K562 (cell line): ENCODE measurements around the gene HCFC1R1. TPM values are rescaled to one million over a fixed set of nuclear protein-coding genes. Genes with fewer than 3 reads are reported as not detected.

ENCODE experiments used
- ATAC-seq: fragments of 200-7000 bp; cut with Tn5 transposase; 3 replicates; pipeline ENCODE4 v1.9.1; 2020; ENCODE audit warnings: moderate library complexity
- BruUV-seq: library from RNA; stranded (reverse); fragments of 400-500 nt; replicated peaks from 2 replicates; lab custom pipeline; 2021; lab: Mats Ljungman, UMichigan
- CTCF ChIA-PET: fragments of 300-600 bp; formaldehyde crosslinking; extraction: SDS; loops from one replicate; lab custom pipeline; 2021; ENCODE audit warnings: low intra/inter-chr PET ratio; lab: Yijun Ruan, JAX
- POLR2A ChIA-PET: fragments of 300-600, 350-650 bp; sonication (Branson Sonifier 250); formaldehyde crosslinking; extraction: SDS; loops from one replicate; lab custom pipeline; 2021; ENCODE audit warnings: antibody characterized with exemption, inconsistent platforms; lab: Yijun Ruan, JAX
- DNase-seq, 4 experiments: peaks; one replicate each; pipeline versions ENCODE4 v3.0.0 to v3.0.0-alpha.2; 2011 to 2018; ENCODE audit warnings: low spot score in 3 of 4, mixed read lengths in 3 of 4; ENCODE audit errors: extremely low read depth in 1 of 4
- FAIRE-seq: peaks from 2 replicates; lab custom pipeline; 2011; peaks lifted over from hg19 to GRCh38; lab: Jason Lieb, UNC
- H2AFZ ChIP-seq: 2 replicates; pipeline ENCODE4 v1.6.0; 2011; ENCODE audit warnings: low read depth, low read length, control low read depth, inconsistent platforms
- H3K27ac ChIP-seq: fragments of 200-600 bp; 3 replicates; pipeline ENCODE4 v1.8.0; 2011; ENCODE audit warnings: low read depth, mild to moderate bottlenecking, control low read depth, inconsistent platforms, low read length, moderate library complexity, mixed read lengths; ENCODE audit errors: extremely low read depth
- H3K27me3 ChIP-seq, 2 experiments: fragments of 300-600 bp in 1 of 2; 2 replicates in 1 of 2; 3 replicates in 1 of 2; pipeline versions ENCODE4 v1.6.0 to v1.8.0; 2011; ENCODE audit warnings: inconsistent platforms in 2 of 2, low read length in 2 of 2, mild to moderate bottlenecking in 1 of 2, mixed read lengths in 1 of 2, moderate library complexity in 1 of 2; ENCODE audit not compliant: control insufficient read depth in 2 of 2, insufficient read depth in 2 of 2
- H3K36me3 ChIP-seq: fragments of 300-600 bp; 3 replicates; pipeline ENCODE4 v1.8.0; 2011; ENCODE audit warnings: mild to moderate bottlenecking, low read length, inconsistent platforms; ENCODE audit not compliant: control insufficient read depth, insufficient read depth
- H3K4me1 ChIP-seq, 2 experiments: fragments of 200-600 bp in 1 of 2; replicated peaks in 1 of 2; 2 replicates in 1 of 2; 3 replicates in 1 of 2; pipeline versions ENCODE4 v1.5.1 to v1.8.0; 2011; ENCODE audit warnings: inconsistent platforms in 2 of 2, low read length in 2 of 2, mild to moderate bottlenecking in 1 of 2, mixed read lengths in 1 of 2, moderate library complexity in 1 of 2; ENCODE audit not compliant: control insufficient read depth in 2 of 2, insufficient read depth in 2 of 2
- H3K4me2 ChIP-seq: 2 replicates; pipeline ENCODE4 v1.6.1; 2011; ENCODE audit warnings: low read length, control low read depth, inconsistent platforms, mixed read lengths; ENCODE audit not compliant: insufficient read depth
- H3K4me3 ChIP-seq: fragments of 200-600 bp; sonication (generic), shearing (Covaris generic); 2 replicates; pipeline ENCODE4 v1.5.1; 2016; ENCODE audit warnings: control low read depth, inconsistent platforms
- H3K79me2 ChIP-seq: fragments of 200-600 bp; 3 replicates; pipeline ENCODE4 v1.8.0; 2011; ENCODE audit warnings: low read length, inconsistent platforms; ENCODE audit not compliant: control insufficient read depth, insufficient read depth
- H3K9ac ChIP-seq, 2 experiments: 2 replicates each; pipeline versions ENCODE4 v1.6.0 to v1.6.1; 2011; ENCODE audit warnings: low read depth in 2 of 2, low read length in 2 of 2, control low read depth in 1 of 2, inconsistent platforms in 1 of 2, mild to moderate bottlenecking in 1 of 2, mixed read lengths in 1 of 2; ENCODE audit not compliant: insufficient read depth in 1 of 2
- H3K9me1 ChIP-seq: one replicate; pipeline ENCODE4 v1.6.0; 2011; ENCODE audit warnings: inconsistent platforms, mild to moderate bottlenecking, low read length, moderate library complexity; ENCODE audit not compliant: control insufficient read depth, insufficient read depth
- H3K9me3 ChIP-seq: replicated peaks from 2 replicates; pipeline ENCODE4 v1.5.1; 2011; ENCODE audit warnings: low read depth, low read length, inconsistent platforms; ENCODE audit not compliant: control insufficient read depth, insufficient read depth
- H4K20me1 ChIP-seq: replicated peaks from 2 replicates; pipeline ENCODE4 v1.6.1; 2011; ENCODE audit warnings: low read length, inconsistent platforms, mixed read lengths; ENCODE audit not compliant: control insufficient read depth, insufficient read depth
- GABPB1 ChIP-seq: sonication (generic); formaldehyde crosslinking; IDR thresholded peaks from 2 replicates; pipeline ENCODE4 v1.8.0; 2022; ENCODE audit warnings: mild to moderate bottlenecking, missing genetic modification reagents
- JUN ChIP-seq, 2 experiments: sonication (generic) in 1 of 2; formaldehyde crosslinking in 1 of 2; IDR thresholded peaks; 2 replicates each; pipeline versions ENCODE4 v1.6.1 to v1.8.0; 2012 to 2022; ENCODE audit warnings: borderline replicate concordance in 2 of 2, mild to moderate bottlenecking in 2 of 2, improper control_type of control experiment in 1 of 2, low read depth in 1 of 2, low read length in 1 of 2, missing genetic modification reagents in 1 of 2
- MYC ChIP-seq, 2 experiments: fragments of 250-450 bp in 1 of 2; sonication (Bioruptor Pico) in 1 of 2; IDR thresholded peaks; 2 replicates each; pipeline versions ENCODE4 v1.5.1 to v1.6.1; 2012 to 2021; ENCODE audit warnings: low read depth in 2 of 2, borderline replicate concordance in 1 of 2, improper control_type of control experiment in 1 of 2, low read length in 1 of 2, mild to moderate bottlenecking in 1 of 2, moderate library complexity in 1 of 2
- WGBS: fragments of 100-300 bp; shearing (Covaris generic); methylation state at CpG from one replicate; pipeline ENCODE4 v1.1.6; 2016; ENCODE audit warnings: low coverage, mixed read lengths; ENCODE audit not compliant: insufficient coverage; ENCODE audit errors: missing lambda C conversion rate; 5-methylcytosine and 5-hydroxymethylcytosine counted together
- in situ Hi-C: fragments of 300-500 bp; cut with MboI; formaldehyde crosslinking; loops from 4 replicates; pipeline ENCODE4 v1.15.0; 2018; ENCODE audit warnings: inconsistent platforms, mixed read lengths
- intact Hi-C: fragments of 100-400 bp; cut with micrococcal nuclease; formaldehyde crosslinking; loops from 2 replicates; pipeline ENCODE4 v1.14.2; 2022
- polyA plus RNA-seq, 8 experiments: library from polyadenylated mRNA; depleted of rRNA in 4 of 8; stranded (reverse) in 5 of 8; unstranded in 3 of 8; fragments of >200 nt; fragmentation: Nextera tagmentation in 2 of 8; fragmentation: Illumina TruSeq in 1 of 8; extraction: Ambion mirVana in 2 of 8; extraction: Trizol in 1 of 8; gene quantifications; 2 replicates each; pipeline versions ENCODE4 v1.2.1 to v1.2.3, GENCODE V29; 2011 to 2014; ENCODE audit warnings: inconsistent platforms in 1 of 8, missing spikeins in 1 of 8
- total RNA-seq, 7 experiments: library from RNA; depleted of rRNA in 6 of 7; stranded (reverse); fragments of >200 nt in 6 of 7; fragmentation: Illumina TruSeq in 2 of 7; extraction: Trizol in 2 of 7; gene quantifications; 2 replicates each; pipeline versions ENCODE4 v1.2.1 to v1.2.3, GENCODE V29; 2011 to 2021; ENCODE audit warnings: low replicate concordance in 1 of 7
- TF ChIP-seq, protein P1 (sequence below): sonication (generic); formaldehyde crosslinking; IDR thresholded peaks from 2 replicates; pipeline ENCODE4 v1.8.0; 2022; ENCODE audit warnings: mild to moderate bottlenecking, missing genetic modification reagents
- TF ChIP-seq, protein P2 (sequence below): IDR thresholded peaks from 2 replicates; pipeline ENCODE4 v1.6.1; 2011; ENCODE audit warnings: borderline replicate concordance, low read depth, mild to moderate bottlenecking, moderate library complexity, low read length; ENCODE audit not compliant: insufficient read depth, poor library complexity, severe bottlenecking
- TF ChIP-seq, protein P3 (sequence below): sonication (generic); formaldehyde crosslinking; IDR thresholded peaks from 2 replicates; pipeline ENCODE4 v1.8.0; 2022; ENCODE audit warnings: missing genetic modification reagents, mild to moderate bottlenecking, borderline replicate concordance
- TF ChIP-seq, protein P4 (sequence below): fragments of 200-800 bp; sonication (Bioruptor generic); IDR thresholded peaks from 2 replicates; pipeline ENCODE4 v1.6.1; 2016; ENCODE audit warnings: missing genetic modification characterization, missing compliant biosample characterization
- TF ChIP-seq, protein P5 (sequence below): sonication (generic); formaldehyde crosslinking; IDR thresholded peaks from 2 replicates; pipeline ENCODE4 v1.8.0; 2022; ENCODE audit warnings: mild to moderate bottlenecking, missing genetic modification reagents

The HCFC1R1 gene
- total and polyA plus RNA-seq, 9 of the 15 experiments (the other 6 are each of a cell fraction or from before 2014, with no cell fraction given) = 2.2 to 29.0 (median 11.2) TPM

DNA sequence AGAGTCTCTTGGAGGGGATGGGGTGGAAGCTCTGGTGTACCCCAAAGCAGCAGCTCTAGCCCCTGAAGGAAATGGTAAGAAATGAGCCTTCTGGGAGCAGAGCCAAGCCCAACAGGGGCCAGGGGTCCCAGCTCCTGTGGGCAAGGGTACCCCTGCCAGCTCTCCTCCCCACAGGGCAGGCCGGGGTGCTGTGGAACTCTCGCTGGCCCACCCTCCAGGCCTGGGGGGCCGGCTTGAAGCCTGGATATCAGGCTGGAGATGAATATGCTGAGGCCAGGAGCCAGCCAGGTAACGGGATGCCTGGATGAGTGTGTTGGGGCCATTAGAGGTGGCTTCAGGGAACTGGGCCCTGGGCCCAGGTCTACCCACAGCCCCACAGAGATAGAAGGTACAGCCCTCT lies 23.2 kb downstream of the HCFC1R1 start:
- Histone ChIP-seq H4K20me1 (no peaks in the 10 kb centered on the region), H3K27me3 (no peaks in the 10 kb centered on the region), H3K4me1 (peaks cover 0 to 40% of the 10 kb centered on the region in 2 experiments; a peak in 2 of 5 replicates), H3K9ac (peak overlapping the region in 1 of 2 experiments; percentile 78; a peak in 2 of 4 replicates), H3K36me3 (no peaks in the 10 kb centered on the region), H3K4me2 (no peak overlapping the region), H3K9me1 (no peaks in the 10 kb centered on the region), H2AFZ (no peak overlapping the region), H3K27ac (no peak overlapping the region), H3K4me3 (no peak overlapping the region), H3K9me3 (no peaks in the 10 kb centered on the region), H3K79me2 (peaks cover 6% of the 10 kb centered on the region; the same call in 2 of the 3 replicates)
- ChIA-PET POLR2A (interaction anchor here (0.6 to 1.0 kb wide), 6 partner anchors 15 to 802 kb away, joined by 3 read pairs; no protein-coding TSS in a partner anchor), CTCF (no interaction called here)
- FAIRE-seq = no peak
- no TSS peak for BruUV-seq
- no peak for DNase-seq
- 63% methylated on average over 4 of the region's 4 CpGs for WGBS
- intact Hi-C loops (no loop called here), in situ Hi-C loops (no loop called here)
- ATAC-seq = no peak
- TF ChIP-seq, protein P1, sequence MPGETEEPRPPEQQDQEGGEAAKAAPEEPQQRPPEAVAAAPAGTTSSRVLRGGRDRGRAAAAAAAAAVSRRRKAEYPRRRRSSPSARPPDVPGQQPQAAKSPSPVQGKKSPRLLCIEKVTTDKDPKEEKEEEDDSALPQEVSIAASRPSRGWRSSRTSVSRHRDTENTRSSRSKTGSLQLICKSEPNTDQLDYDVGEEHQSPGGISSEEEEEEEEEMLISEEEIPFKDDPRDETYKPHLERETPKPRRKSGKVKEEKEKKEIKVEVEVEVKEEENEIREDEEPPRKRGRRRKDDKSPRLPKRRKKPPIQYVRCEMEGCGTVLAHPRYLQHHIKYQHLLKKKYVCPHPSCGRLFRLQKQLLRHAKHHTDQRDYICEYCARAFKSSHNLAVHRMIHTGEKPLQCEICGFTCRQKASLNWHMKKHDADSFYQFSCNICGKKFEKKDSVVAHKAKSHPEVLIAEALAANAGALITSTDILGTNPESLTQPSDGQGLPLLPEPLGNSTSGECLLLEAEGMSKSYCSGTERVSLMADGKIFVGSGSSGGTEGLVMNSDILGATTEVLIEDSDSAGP = no peak
- TF ChIP-seq, protein P2, sequence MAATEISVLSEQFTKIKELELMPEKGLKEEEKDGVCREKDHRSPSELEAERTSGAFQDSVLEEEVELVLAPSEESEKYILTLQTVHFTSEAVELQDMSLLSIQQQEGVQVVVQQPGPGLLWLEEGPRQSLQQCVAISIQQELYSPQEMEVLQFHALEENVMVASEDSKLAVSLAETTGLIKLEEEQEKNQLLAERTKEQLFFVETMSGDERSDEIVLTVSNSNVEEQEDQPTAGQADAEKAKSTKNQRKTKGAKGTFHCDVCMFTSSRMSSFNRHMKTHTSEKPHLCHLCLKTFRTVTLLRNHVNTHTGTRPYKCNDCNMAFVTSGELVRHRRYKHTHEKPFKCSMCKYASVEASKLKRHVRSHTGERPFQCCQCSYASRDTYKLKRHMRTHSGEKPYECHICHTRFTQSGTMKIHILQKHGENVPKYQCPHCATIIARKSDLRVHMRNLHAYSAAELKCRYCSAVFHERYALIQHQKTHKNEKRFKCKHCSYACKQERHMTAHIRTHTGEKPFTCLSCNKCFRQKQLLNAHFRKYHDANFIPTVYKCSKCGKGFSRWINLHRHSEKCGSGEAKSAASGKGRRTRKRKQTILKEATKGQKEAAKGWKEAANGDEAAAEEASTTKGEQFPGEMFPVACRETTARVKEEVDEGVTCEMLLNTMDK = no peak
- TF ChIP-seq, protein P3, sequence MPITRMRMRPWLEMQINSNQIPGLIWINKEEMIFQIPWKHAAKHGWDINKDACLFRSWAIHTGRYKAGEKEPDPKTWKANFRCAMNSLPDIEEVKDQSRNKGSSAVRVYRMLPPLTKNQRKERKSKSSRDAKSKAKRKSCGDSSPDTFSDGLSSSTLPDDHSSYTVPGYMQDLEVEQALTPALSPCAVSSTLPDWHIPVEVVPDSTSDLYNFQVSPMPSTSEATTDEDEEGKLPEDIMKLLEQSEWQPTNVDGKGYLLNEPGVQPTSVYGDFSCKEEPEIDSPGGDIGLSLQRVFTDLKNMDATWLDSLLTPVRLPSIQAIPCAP (CRISPR knock-in tag) = no peak
- TF ChIP-seq GABPB1 (CRISPR knock-in tag) (no peak), JUN (IDR thresholded peaks at IDR 0.05; ENCODE audit: borderline replicate concordance, low read depth, low read length) (no peak), JUN (CRISPR knock-in tag; IDR thresholded peaks at IDR 0.05; ENCODE audit: borderline replicate concordance) (no peak), MYC (IDR thresholded peaks at IDR 0.05; ENCODE audit: low read depth, low read length) (no peak), MYC (CRISPR knock-in tag; IDR thresholded peaks at IDR 0.05; ENCODE audit: borderline replicate concordance, low read depth) (no peak)
- TF ChIP-seq, protein P4, sequence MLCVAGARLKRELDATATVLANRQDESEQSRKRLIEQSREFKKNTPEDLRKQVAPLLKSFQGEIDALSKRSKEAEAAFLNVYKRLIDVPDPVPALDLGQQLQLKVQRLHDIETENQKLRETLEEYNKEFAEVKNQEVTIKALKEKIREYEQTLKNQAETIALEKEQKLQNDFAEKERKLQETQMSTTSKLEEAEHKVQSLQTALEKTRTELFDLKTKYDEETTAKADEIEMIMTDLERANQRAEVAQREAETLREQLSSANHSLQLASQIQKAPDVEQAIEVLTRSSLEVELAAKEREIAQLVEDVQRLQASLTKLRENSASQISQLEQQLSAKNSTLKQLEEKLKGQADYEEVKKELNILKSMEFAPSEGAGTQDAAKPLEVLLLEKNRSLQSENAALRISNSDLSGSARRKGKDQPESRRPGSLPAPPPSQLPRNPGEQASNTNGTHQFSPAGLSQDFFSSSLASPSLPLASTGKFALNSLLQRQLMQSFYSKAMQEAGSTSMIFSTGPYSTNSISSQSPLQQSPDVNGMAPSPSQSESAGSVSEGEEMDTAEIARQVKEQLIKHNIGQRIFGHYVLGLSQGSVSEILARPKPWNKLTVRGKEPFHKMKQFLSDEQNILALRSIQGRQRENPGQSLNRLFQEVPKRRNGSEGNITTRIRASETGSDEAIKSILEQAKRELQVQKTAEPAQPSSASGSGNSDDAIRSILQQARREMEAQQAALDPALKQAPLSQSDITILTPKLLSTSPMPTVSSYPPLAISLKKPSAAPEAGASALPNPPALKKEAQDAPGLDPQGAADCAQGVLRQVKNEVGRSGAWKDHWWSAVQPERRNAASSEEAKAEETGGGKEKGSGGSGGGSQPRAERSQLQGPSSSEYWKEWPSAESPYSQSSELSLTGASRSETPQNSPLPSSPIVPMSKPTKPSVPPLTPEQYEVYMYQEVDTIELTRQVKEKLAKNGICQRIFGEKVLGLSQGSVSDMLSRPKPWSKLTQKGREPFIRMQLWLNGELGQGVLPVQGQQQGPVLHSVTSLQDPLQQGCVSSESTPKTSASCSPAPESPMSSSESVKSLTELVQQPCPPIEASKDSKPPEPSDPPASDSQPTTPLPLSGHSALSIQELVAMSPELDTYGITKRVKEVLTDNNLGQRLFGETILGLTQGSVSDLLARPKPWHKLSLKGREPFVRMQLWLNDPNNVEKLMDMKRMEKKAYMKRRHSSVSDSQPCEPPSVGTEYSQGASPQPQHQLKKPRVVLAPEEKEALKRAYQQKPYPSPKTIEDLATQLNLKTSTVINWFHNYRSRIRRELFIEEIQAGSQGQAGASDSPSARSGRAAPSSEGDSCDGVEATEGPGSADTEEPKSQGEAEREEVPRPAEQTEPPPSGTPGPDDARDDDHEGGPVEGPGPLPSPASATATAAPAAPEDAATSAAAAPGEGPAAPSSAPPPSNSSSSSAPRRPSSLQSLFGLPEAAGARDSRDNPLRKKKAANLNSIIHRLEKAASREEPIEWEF = no peak
- TF ChIP-seq, protein P5, sequence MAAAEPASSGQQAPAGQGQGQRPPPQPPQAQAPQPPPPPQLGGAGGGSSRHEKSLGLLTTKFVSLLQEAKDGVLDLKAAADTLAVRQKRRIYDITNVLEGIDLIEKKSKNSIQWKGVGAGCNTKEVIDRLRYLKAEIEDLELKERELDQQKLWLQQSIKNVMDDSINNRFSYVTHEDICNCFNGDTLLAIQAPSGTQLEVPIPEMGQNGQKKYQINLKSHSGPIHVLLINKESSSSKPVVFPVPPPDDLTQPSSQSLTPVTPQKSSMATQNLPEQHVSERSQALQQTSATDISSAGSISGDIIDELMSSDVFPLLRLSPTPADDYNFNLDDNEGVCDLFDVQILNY = no peak
